Vagina (tissue), 2 donors: ENCODE data around the gene TEAD1. TPM values are rescaled to one million over a fixed set of nuclear protein-coding genes. Genes with fewer than 3 reads are reported as not detected.

ENCODE experiments used
- DNase-seq, 2 donors: peaks; one replicate each; pipeline ENCODE4 v3.0.0-alpha.2; 2017; ENCODE audit errors: extremely low spot score in 2 of 2
- H3K27ac ChIP-seq: fragments of 200-600 bp; sonication (generic); one replicate; pipeline ENCODE4 v1.5.1; 2019
- H3K27me3 ChIP-seq: fragments of 200-600 bp; sonication (generic); one replicate; pipeline ENCODE4 v1.5.1; 2019
- H3K36me3 ChIP-seq, 2 donors: fragments of 200-600 bp; sonication (generic); one replicate each; pipeline ENCODE4 v1.5.1; 2017 to 2019
- H3K4me1 ChIP-seq: fragments of 200-600 bp; sonication (generic); one replicate; pipeline ENCODE4 v1.5.1; 2019
- H3K4me3 ChIP-seq, 2 donors: fragments of 200-600 bp; sonication (generic); 1 replicate in 1 of 2; 2 replicates in 1 of 2; pipeline ENCODE4 v1.5.1; 2016 to 2019
- H3K9me3 ChIP-seq: fragments of 200-600 bp; sonication (generic); one replicate; pipeline ENCODE4 v1.5.1; 2019
- POLR2A ChIP-seq, 2 donors: fragments of 450-650 bp; IDR thresholded peaks; one replicate each; pipeline ENCODE4 v1.6.1; 2017; ENCODE audit warnings: antibody characterized with exemption in 2 of 2, mild to moderate bottlenecking in 2 of 2, moderate library complexity in 2 of 2
- POLR2AphosphoS5 ChIP-seq, 2 donors: sonication (generic); formaldehyde crosslinking; IDR thresholded peaks; one replicate each; pipeline ENCODE4 v1.9.0; 2017; ENCODE audit warnings: antibody characterized with exemption in 2 of 2, mild to moderate bottlenecking in 2 of 2, low read depth in 1 of 2; ENCODE audit not compliant: insufficient read depth in 1 of 2
- intact Hi-C: fragments of 100-400 bp; cut with DNase I; formaldehyde crosslinking; loops from one replicate; pipeline ENCODE4 v1.15.1; 2023
- total RNA-seq: library from RNA; depleted of rRNA; stranded (reverse); fragments of >200 nt; gene quantifications from one replicate; pipeline ENCODE4 v1.2.3, GENCODE V29; 2016
- TF ChIP-seq, protein P1 (sequence below), 3 experiments: fragments of 450-650 bp in 2 of 3; fragments of 200-600 bp in 1 of 3; sonication (generic) in 1 of 3; IDR thresholded peaks; one replicate each; pipeline ENCODE4 v1.5.1; 2017 to 2019; ENCODE audit warnings: antibody characterized with exemption in 3 of 3, mild to moderate bottlenecking in 2 of 3, moderate library complexity in 2 of 3

TEAD1 gene
- total RNA-seq, 1 donor from 2014 or later = 50.3 TPM

DNA sequence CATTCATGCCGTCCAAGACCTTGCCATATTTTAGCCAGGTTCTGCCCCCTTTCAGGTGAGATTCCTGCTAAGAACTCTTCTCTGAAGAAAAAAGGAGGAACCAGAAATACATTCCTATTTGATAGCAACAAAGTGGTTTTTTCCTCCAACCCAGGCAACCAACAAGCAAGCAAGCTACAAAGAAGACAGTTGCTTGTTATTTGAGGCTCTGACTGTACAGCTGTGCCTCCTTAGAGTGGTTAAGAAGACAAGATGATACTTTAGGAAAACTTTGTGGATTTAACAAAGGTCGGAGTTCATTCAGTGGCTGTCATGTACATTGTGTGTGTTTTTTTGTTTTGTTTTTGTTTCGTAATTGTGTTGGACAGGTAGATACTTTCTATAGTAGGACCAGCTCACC, 21.7 kb downstream of the TEAD1 start:
- TF ChIP-seq POLR2AphosphoS5 (IDR thresholded peaks at IDR 0.05; ENCODE audit: insufficient read depth in 1 of 2, low read depth in 1 of 2) (no peak), POLR2A (IDR thresholded peaks at IDR 0.05) (no peak)
- TF ChIP-seq, protein P1, sequence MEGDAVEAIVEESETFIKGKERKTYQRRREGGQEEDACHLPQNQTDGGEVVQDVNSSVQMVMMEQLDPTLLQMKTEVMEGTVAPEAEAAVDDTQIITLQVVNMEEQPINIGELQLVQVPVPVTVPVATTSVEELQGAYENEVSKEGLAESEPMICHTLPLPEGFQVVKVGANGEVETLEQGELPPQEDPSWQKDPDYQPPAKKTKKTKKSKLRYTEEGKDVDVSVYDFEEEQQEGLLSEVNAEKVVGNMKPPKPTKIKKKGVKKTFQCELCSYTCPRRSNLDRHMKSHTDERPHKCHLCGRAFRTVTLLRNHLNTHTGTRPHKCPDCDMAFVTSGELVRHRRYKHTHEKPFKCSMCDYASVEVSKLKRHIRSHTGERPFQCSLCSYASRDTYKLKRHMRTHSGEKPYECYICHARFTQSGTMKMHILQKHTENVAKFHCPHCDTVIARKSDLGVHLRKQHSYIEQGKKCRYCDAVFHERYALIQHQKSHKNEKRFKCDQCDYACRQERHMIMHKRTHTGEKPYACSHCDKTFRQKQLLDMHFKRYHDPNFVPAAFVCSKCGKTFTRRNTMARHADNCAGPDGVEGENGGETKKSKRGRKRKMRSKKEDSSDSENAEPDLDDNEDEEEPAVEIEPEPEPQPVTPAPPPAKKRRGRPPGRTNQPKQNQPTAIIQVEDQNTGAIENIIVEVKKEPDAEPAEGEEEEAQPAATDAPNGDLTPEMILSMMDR (IDR thresholded peaks at IDR 0.05) = no peak
- no peaks in the 10 kb centered on the region for H3K36me3 ChIP-seq
- no peaks in the 10 kb centered on the region for H3K9me3 ChIP-seq
- H3K27me3 ChIP-seq = no peaks in the 10 kb centered on the region
- intact Hi-C loops = no loop called here
- peaks cover 65% of the 10 kb centered on the region for H3K4me1 ChIP-seq
- peak overlapping the region; percentile 90 for H3K27ac ChIP-seq
- no peak overlapping the region for H3K4me3 ChIP-seq
- no peak for DNase-seq

- intact Hi-C loops = no loop called here
- no peaks in the 10 kb centered on the region for H3K27me3 ChIP-seq
- no peak overlapping the region for H3K27ac ChIP-seq
- no peak for TF ChIP-seq POLR2A (IDR thresholded peaks at IDR 0.05)
- H3K36me3 ChIP-seq = no peaks in the 10 kb centered on the region
- H3K4me3 ChIP-seq = no peak overlapping the region
- H3K9me3 ChIP-seq = no peaks in the 10 kb centered on the region
- peaks cover 60% of the 10 kb centered on the region for H3K4me1 ChIP-seq
- DNase-seq = peak in 1 of 2 donors; percentile 47
These were observed 22.8 kb downstream of the TEAD1 start for GRCh38 chr11:12696911-12697581.

DNA sequence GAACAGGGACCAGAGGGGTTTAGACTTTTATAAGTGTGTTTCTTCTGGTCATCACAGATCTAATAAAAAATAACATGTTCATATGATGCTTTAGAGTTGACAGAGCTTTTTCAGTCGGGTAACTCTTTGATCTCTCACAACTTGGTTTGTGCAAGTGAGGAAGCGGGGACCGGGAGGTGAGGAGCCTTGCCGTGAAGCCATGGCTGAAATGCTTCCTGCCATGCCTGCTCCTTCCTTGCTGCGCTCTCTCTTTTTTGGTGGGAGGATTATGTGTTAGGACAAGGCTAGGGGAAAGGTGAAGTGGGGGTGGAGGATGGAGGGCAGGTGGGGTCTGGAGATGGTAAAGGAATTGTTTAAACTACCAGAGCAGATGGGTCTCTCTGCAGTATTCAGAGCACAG, 23.8 kb downstream of the TEAD1 start:
- H3K27ac ChIP-seq = no peak overlapping the region
- H3K27me3 ChIP-seq = no peaks in the 10 kb centered on the region
- peak in 1 of 2 donors; percentile 74 for DNase-seq
- H3K9me3 ChIP-seq = no peaks in the 10 kb centered on the region
- peaks cover 53% of the 10 kb centered on the region for H3K4me1 ChIP-seq
- H3K4me3 ChIP-seq = no peak overlapping the region
- TF ChIP-seq POLR2A (IDR thresholded peaks at IDR 0.05) = no peak
- TF ChIP-seq, protein P1 (IDR thresholded peaks at IDR 0.05) = no peak
- TF ChIP-seq POLR2AphosphoS5 (IDR thresholded peaks at IDR 0.05; ENCODE audit: insufficient read depth in 1 of 2, low read depth in 1 of 2) = no peak
- intact Hi-C loops = no loop called here
- no peaks in the 10 kb centered on the region for H3K36me3 ChIP-seq

GRCh38 chr11:12701811-12702592, 27.8 kb downstream of the TEAD1 start:
- Histone ChIP-seq H3K27ac (no peak overlapping the region), H3K9me3 (no peaks in the 10 kb centered on the region), H3K4me1 (peaks cover 28% of the 10 kb centered on the region), H3K27me3 (no peaks in the 10 kb centered on the region), H3K4me3 (no peak overlapping the region), H3K36me3 (no peaks in the 10 kb centered on the region)
- intact Hi-C loops = no loop called here
- peak in 1 of 2 donors; percentile 40 for DNase-seq
- TF ChIP-seq, protein P1 (IDR thresholded peaks at IDR 0.05) = no peak
- TF ChIP-seq POLR2A (IDR thresholded peaks at IDR 0.05) = no peak
- no peak for TF ChIP-seq POLR2AphosphoS5 (IDR thresholded peaks at IDR 0.05; ENCODE audit: insufficient read depth in 1 of 2, low read depth in 1 of 2)

DNA sequence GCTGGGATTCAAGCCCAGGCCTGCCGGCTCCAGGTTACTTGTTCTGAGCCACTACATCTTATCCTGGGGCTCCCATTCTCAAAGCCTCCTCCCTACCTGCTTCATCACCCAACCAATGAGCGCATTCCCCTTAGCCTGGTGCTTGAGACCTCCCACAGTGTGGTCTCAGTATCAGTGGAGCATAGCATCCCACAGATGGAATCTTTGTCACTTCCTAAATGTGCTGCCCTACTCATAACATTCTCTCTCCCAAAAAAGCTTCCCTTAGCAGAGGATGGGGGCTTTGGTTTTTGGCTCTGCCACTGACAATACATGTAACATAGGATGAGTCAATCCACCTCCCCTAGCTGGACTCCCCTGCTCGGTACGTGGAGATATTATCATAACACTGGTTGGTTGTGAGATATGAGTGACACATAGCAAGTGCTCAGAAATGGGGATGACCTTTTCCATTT, 28.8 kb downstream of the TEAD1 start:
- DNase-seq = peak in 1 of 2 donors; percentile 49
- Histone ChIP-seq H3K4me1 (peaks cover 33% of the 10 kb centered on the region), H3K9me3 (no peaks in the 10 kb centered on the region), H3K27ac (no peak overlapping the region), H3K36me3 (no peaks in the 10 kb centered on the region), H3K27me3 (no peaks in the 10 kb centered on the region), H3K4me3 (no peak overlapping the region)
- TF ChIP-seq, protein P1 (IDR thresholded peaks at IDR 0.05) = no peak
- TF ChIP-seq POLR2AphosphoS5 (IDR thresholded peaks at IDR 0.05; ENCODE audit: insufficient read depth in 1 of 2, low read depth in 1 of 2) (no peak), POLR2A (IDR thresholded peaks at IDR 0.05) (no peak)
- intact Hi-C loops = no loop called here
